ENCODE results near the gene ZNF280C.

The ZNF280C gene

DNA sequence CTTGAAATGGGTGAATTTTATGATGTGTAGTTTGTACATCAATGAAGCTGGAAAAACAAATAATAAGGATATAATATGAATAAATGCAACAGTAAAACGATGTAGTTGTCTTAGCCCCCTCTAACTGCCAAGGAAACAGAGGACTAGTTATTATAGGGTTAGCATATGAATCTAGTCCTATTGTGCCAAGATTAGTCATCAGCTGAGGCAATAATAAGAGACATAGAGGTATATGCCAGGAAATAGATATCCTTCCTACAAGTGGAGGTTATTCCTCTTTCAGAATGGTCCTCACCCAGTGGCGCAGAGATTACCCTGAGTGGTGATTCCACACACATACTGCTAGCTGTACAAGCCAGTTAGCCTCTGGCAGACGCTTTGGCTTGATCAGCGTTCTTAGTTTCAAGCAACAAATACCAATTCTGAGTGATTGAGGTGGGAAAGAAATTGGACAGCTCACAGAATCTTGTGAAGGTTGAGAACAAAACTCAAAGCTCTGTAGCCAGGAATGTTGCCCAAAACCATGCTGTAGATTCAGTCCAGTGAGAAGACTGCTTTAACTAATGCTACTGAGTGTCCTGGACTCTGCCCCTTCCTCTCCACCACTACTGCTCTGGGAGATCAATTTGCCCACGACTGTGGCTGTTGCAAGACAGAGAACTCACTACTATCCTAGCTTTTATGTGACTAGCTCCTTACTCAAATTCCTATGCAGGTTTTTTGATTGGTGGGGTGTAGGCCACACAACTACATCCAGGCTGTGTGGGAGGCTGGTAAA is 27.0 kb upstream of the ZNF280C start:
- Histone ChIP-seq H3K4me2 (ENCODE audit: low read length) (no peak overlapping the region), H3K79me2 (no peaks in the 10 kb centered on the region), H3K27me3 (ENCODE audit: control insufficient read depth, insufficient read depth, low read length) (no peaks in the 10 kb centered on the region), H3K4me3 (ENCODE audit: low read depth, low read length) (no peak overlapping the region), H3K9me3 (ENCODE audit: control insufficient read depth, low read length) (no peaks in the 10 kb centered on the region), H3K9ac (no peak overlapping the region), H3K4me1 (no peaks in the 10 kb centered on the region), H3K36me3 (ENCODE audit: control insufficient read depth, insufficient read depth, low read length) (no peaks in the 10 kb centered on the region), H2AFZ (no peak overlapping the region), H3K27ac (no peak overlapping the region)
- TF ChIP-seq, protein P1, sequence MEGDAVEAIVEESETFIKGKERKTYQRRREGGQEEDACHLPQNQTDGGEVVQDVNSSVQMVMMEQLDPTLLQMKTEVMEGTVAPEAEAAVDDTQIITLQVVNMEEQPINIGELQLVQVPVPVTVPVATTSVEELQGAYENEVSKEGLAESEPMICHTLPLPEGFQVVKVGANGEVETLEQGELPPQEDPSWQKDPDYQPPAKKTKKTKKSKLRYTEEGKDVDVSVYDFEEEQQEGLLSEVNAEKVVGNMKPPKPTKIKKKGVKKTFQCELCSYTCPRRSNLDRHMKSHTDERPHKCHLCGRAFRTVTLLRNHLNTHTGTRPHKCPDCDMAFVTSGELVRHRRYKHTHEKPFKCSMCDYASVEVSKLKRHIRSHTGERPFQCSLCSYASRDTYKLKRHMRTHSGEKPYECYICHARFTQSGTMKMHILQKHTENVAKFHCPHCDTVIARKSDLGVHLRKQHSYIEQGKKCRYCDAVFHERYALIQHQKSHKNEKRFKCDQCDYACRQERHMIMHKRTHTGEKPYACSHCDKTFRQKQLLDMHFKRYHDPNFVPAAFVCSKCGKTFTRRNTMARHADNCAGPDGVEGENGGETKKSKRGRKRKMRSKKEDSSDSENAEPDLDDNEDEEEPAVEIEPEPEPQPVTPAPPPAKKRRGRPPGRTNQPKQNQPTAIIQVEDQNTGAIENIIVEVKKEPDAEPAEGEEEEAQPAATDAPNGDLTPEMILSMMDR (IDR thresholded peaks at IDR 0.05) = no peak

DNA sequence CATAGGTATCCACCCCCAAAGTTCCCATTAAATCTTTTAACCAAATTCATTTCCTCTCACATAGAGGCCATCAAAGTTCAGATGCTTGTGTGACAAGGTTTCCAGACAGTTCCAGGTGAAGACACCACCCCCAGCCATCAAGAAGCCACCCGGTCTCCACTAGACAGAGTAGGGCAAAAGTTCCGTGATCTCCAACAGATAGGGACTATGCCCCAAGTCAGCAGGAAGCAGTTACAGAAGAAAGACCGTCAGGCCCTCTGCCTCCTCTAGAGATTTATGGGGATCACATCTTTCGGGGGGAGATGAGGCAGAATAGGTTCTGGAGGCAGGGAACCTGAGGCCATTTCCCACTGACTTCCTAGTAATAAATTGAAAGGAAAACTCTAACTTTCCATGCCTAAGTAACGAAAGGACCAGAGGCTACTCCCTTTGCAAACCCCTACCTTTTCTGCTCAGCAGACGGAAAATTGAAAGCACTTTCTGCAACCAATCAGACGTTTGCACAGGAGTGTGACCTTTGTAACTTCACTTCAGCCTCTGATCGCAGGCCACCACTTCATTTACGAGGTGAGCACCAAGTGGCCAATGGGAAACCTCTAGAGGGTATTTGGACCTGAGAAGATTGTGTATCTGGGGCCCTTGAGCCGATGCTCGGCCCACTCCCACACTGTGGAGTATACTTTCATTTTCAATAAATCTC is 18.5 kb upstream of the ZNF280C start:
- Histone ChIP-seq H3K9ac (no peak overlapping the region), H3K79me2 (no peaks in the 10 kb centered on the region), H3K27ac (no peak overlapping the region), H3K4me3 (ENCODE audit: low read depth, low read length) (no peak overlapping the region), H3K4me2 (ENCODE audit: low read length) (no peak overlapping the region), H3K27me3 (ENCODE audit: control insufficient read depth, insufficient read depth, low read length) (no peaks in the 10 kb centered on the region), H2AFZ (no peak overlapping the region), H3K9me3 (ENCODE audit: control insufficient read depth, low read length) (no peaks in the 10 kb centered on the region), H3K4me1 (no peaks in the 10 kb centered on the region), H3K36me3 (ENCODE audit: control insufficient read depth, insufficient read depth, low read length) (no peaks in the 10 kb centered on the region)
- TF ChIP-seq, protein P1 (IDR thresholded peaks at IDR 0.05) = no peak

DNA sequence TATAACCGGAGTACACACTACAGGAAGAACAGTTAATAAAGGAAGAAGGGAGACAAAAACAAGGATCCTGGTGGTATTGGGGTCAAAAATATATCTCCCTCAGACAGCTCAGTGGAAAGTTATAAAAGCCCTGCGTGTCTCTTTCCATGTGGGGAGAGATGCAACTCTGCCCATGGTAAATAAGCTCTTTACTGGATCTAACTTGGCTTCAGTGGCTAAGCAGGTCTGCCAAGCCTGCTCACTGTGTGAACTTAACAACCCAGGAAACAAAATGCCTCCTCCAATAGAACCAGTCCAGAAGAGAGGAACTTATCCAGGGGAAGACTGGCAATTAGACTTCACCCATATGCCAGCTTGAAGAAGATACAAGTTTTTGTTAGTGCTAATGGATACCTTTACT is 17.0 kb upstream of the ZNF280C start:
- no peaks in the 10 kb centered on the region for H3K79me2 ChIP-seq
- no peak overlapping the region for H2AFZ ChIP-seq
- no peak overlapping the region for H3K4me2 ChIP-seq (ENCODE audit: low read length)
- no peaks in the 10 kb centered on the region for H3K36me3 ChIP-seq (ENCODE audit: control insufficient read depth, insufficient read depth, low read length)
- no peaks in the 10 kb centered on the region for H3K4me1 ChIP-seq
- TF ChIP-seq, protein P1 (IDR thresholded peaks at IDR 0.05) = no peak
- H3K4me3 ChIP-seq (ENCODE audit: low read depth, low read length) = no peak overlapping the region
- H3K9ac ChIP-seq = no peak overlapping the region
- no peak overlapping the region for H3K27ac ChIP-seq
- no peaks in the 10 kb centered on the region for H3K27me3 ChIP-seq (ENCODE audit: control insufficient read depth, insufficient read depth, low read length)
- H3K9me3 ChIP-seq (ENCODE audit: control insufficient read depth, low read length) = no peaks in the 10 kb centered on the region

DNA sequence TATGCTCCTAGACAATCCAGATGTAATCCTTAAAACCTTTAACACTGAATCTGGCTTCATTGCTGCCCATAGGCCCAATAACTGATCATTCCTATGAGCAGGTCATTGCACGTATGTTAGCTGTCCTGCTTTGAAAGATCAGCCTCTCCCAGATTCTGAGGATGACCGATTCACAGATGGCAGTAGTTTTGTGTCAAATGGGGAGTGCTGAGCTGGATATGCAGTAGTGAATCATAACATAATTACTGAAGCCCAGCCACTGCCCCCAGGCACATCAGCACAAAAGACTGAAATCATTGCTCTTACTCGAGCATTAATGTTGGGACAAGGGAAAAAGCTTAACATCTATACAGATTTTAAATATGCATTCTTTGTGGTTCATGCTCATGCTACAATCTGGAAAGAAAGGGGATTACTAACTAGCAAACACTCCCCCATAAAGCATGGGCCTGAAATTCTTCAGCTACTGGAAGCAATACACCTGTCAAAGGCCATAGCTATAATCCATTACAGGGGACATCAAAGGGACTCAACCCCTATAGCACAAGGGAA is 16.4 kb upstream of the ZNF280C start:
- TF ChIP-seq, protein P1 (IDR thresholded peaks at IDR 0.05) = no peak
- Histone ChIP-seq H3K27me3 (ENCODE audit: control insufficient read depth, insufficient read depth, low read length) (no peaks in the 10 kb centered on the region), H3K9me3 (ENCODE audit: control insufficient read depth, low read length) (no peaks in the 10 kb centered on the region), H2AFZ (no peak overlapping the region), H3K4me2 (ENCODE audit: low read length) (no peak overlapping the region), H3K36me3 (ENCODE audit: control insufficient read depth, insufficient read depth, low read length) (no peaks in the 10 kb centered on the region), H3K4me1 (no peaks in the 10 kb centered on the region), H3K9ac (no peak overlapping the region), H3K4me3 (ENCODE audit: low read depth, low read length) (no peak overlapping the region), H3K79me2 (no peaks in the 10 kb centered on the region), H3K27ac (no peak overlapping the region)

All from parathyroid adenoma (tissue), 2 donors.